Muscle of arm (tissue), 12 donors: ENCODE data around the gene HADHA. TPM values are rescaled to one million over a fixed set of nuclear protein-coding genes. Genes with fewer than 3 reads are reported as not detected.

Experiments
- DNase-seq: peaks from one replicate; pipeline ENCODE4 v3.0.0-alpha.2; 2013
- polyA plus RNA-seq, 12 donors: library from polyadenylated mRNA; unstranded; fragments of 120-200 nt; gene quantifications; one replicate each; pipeline ENCODE4 v1.2.1, GENCODE V29; 2013; ENCODE audit not compliant: insufficient read length in 12 of 12

HADHA gene
- polyA plus RNA-seq, 12 donors, result 125 to 224 (median 212) TPM; not detected in 1

DNA sequence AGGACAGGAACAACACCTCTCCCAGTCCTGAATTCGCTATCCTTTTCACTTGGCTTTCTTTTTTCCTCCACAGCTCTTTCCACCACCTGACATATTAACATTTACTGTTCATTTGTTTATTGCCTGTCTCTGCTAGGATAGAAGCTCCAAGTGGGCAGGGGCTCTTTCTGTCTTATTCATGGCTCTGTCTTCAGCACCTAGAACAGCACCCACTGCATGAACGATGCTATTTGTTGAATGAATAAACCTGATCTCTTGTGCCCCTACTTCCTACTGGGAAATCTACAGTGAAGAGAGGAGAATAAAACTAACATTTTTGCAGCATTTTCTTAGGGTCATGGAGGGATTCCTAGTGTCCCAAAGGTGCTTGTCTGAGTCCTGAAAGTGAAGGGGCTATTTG, 95.9 kb downstream of the HADHA start:
- DNase-seq, result no peak

DNA sequence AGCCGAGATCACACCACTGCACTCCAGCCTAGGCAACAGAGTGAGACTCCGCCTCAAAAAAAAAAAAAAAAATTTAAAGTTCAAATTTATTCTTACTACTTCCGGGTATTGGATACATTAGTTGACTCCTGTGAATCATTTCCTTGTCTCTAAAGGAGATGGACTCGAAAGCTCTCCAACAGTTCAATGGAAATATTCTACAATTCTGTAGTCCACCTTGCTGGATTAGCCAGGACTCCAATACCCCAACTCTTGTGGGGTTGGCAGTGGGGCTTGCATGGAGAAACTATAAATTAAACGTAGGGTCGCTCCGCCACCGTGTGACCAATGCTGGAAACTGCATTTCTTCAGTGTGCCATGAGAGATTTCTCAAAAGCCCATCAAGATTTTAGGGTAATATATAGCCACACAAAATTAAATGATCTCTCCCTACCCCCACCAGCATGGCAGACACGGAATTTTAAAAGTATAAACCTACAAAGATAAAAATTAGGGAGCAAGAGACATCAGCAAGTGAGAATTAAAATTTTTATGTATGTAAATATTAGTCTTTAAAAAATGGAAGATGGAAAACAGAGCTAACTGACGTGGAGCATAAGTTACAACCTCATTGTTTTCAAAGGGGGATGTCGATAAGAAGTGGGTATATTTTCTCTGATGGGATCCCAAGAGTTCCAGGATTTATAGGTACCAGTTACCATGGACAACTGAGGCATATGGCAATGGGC, 99.3 kb downstream of the HADHA start:
- DNase-seq, result peak; percentile 59

DNA sequence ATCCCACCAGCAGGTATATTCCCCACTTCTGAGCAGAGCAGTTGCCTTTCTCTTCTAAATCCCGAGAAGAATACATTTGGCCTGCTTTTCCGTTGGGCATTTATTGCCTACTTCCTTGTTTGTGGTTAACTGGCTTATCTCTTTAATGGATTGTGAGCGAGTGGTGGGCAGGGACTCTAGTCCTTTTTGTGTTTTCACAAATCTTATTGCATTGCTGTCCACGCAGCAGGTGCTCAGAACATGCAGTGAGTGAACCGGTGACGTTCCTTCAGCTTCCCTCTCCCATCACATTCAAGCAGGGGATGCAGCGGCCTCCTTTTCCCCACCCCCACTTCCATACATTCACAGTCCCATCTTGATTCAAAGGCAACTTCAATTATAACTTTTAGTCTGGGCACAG, 100.4 kb downstream of the HADHA start:
- no peak for DNase-seq

DNA sequence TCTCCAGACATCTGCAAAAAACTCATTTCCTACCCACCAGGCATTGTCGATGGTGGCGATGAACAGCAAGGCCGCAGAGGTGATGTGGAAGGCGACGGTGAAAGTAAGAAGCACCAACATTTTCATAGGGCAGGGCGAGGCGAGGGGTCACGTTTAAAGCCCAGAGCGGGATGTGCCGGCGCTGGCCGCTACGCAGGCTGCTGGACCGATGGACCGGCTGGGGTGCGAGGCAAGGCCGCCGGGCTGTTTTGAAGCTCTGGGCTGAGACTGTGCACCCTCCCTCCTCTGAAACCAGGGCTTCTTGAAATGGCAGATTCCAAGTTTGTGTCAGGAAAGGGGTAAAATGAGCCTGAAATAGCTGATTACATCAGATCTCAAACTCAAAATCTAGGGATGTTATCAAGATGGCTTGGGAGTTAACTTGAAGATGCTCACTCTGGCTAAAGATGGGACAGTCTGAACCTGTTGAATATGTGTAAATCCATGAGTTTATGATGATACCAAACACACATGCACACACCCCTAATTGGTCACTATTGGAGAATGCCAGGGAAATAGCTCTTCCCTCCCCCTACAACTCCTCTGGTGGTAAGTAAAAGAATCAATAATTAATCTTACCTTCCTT, 103.2 kb downstream of the HADHA start:
- DNase-seq, result no peak

Other genes starting within 250 kb of the HADHA start
- gene RAB10, start 210.5 kb downstream of the HADHA start, polyA plus RNA-seq, result 100 to 1,000 TPM in 11 of 12 donors, not detected in 1; 104 to 161 (median 117) TPM
- 10 to 100 TPM in 1 of 12 donors, 1 to 10 TPM in 10, not detected in 1; 2.7 to 17.1 (median 5.3) TPM for gene GAREM2, start 71.5 kb downstream of the HADHA start, polyA plus RNA-seq
- 100 to 1,000 TPM in 7 of 12 donors, 10 to 100 TPM in 4, not detected in 1; 64.4 to 139 (median 109) TPM for gene HADHB, start 307 bp upstream of the HADHA start, polyA plus RNA-seq
- 10 to 100 TPM in 9 of 12 donors, 1 to 10 TPM in 2, not detected in 1; 9.8 to 14.6 (median 11.7) TPM for gene SELENOI, start 101.5 kb upstream of the HADHA start, polyA plus RNA-seq
- under 1 TPM in 10 of 12 donors, not detected in 2; 0.15 to 0.82 (median 0.26) TPM for gene ADGRF3, start 102.2 kb upstream of the HADHA start, polyA plus RNA-seq
- under 1 TPM in 8 of 12 donors, not detected in 4; 0.11 to 0.74 (median 0.24) TPM for gene DRC1, start 157.3 kb upstream of the HADHA start, polyA plus RNA-seq
- gene OTOF, start 233.5 kb upstream of the HADHA start, polyA plus RNA-seq, result 10 to 100 TPM in 10 of 12 donors, 1 to 10 TPM in 1, not detected in 1; 8.3 to 29.6 (median 17.6) TPM